Measurements from ENCODE around the gene EYA3. TPM values are rescaled to one million over a fixed set of nuclear protein-coding genes. Genes with fewer than 3 reads are reported as not detected.
A peak's percentile ranks its signal among the peaks of the same experiment; 100 is the strongest.

Gene EYA3
- total RNA-seq, 1 experiment from 2014 or later, result 17.1 TPM

DNA sequence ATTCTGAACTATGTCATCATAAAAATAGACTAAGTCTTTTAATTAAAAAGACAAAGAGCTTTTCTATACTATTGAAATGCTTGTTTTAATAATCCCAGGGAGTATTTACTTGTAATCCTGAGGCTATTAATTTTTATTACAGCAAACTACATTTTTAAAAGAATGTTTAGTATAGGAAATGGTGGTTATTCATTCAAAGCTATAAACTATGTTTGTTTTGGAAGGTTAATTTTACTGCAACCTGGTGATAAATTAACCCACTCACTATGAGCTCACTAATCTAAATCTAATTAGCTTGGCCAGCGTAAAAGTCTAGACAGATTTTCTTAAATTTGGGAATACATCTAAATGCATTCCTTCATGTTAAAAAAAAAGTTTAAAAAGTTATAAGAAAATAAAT is 13.8 kb upstream of the EYA3 start:
- H3K9me3 ChIP-seq (ENCODE audit: low read length), result no peaks in the 10 kb centered on the region
- CTCF ChIA-PET, result no interaction called here
- H3K27ac ChIP-seq (ENCODE audit: low read length), result no peak overlapping the region
- peaks cover 17% of the 10 kb centered on the region; the same call in 1 of the 2 replicates for H3K4me1 ChIP-seq (ENCODE audit: insufficient read depth, low read length)
- H3K4me3 ChIP-seq (ENCODE audit: low read length), result no peak overlapping the region
- no peak for DNase-seq
- POLR2A ChIA-PET (ENCODE audit: unreplicated experiment), result no interaction called here
- no peaks in the 10 kb centered on the region for H3K27me3 ChIP-seq (ENCODE audit: low read length)
- no peaks in the 10 kb centered on the region for H4K20me1 ChIP-seq (ENCODE audit: low read length)
- no TSS peak for BruUV-seq (replicated peaks)
- H3K36me3 ChIP-seq (ENCODE audit: low read depth, low read length), result no peaks in the 10 kb centered on the region
- no peak overlapping the region for H3K4me2 ChIP-seq (ENCODE audit: low read length)
- intact Hi-C loops (cut with micrococcal nuclease), result no loop called here
- H3F3A ChIP-seq (ENCODE audit: low read length, unreplicated experiment), result no peaks in the 10 kb centered on the region
- H3K79me2 ChIP-seq (ENCODE audit: low read length), result no peaks in the 10 kb centered on the region
- H2AFZ ChIP-seq (ENCODE audit: low read length), result no peak overlapping the region
- peak; percentile 36 for ATAC-seq
- TF ChIP-seq EZH2phosphoT487 (IDR thresholded peaks at IDR 0.05; ENCODE audit: borderline replicate concordance, low read length) (no peak), EZH2 (IDR thresholded peaks at IDR 0.05; ENCODE audit: low read length, unreplicated experiment) (no peak)
- no peak overlapping the region for H3K9ac ChIP-seq (ENCODE audit: low read length)
- H3K9me2 ChIP-seq (replicated peaks; ENCODE audit: low read length), result no peaks in the 10 kb centered on the region

DNA sequence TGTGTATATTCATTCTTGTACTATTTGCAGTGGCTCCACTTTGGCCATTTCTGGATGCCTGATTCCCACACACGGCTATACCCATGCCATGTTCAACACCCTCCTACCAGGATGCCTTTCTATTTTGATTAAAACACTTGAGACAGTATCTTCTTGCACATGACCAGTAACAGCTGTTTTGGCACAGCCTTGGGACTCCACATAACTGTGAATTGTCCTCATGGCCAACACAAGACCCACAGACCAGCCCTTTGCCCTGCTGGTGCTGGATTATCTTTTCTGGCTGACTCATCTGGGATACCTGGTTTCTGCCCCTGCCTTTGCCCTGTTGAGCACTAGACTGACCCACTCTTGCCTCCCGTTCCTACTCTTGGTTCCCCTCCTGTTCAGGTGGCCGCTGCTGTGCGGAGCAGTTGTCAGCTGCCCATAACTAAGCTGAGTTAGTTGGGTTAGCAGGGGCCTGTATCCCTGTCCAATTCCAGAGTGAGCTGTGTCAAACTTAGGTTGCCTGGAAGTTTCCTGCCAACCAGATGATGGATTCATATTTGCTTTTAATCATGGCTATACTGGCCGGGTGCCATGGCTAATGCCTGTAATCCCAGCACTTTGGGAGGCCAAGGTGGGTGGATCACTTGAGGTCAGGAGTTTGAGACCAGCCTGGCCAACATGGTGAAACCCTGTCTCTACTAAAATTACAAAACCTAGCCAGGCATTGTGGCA is 10.8 kb upstream of the EYA3 start:
- POLR2A ChIA-PET (ENCODE audit: unreplicated experiment), result no interaction called here

DNA sequence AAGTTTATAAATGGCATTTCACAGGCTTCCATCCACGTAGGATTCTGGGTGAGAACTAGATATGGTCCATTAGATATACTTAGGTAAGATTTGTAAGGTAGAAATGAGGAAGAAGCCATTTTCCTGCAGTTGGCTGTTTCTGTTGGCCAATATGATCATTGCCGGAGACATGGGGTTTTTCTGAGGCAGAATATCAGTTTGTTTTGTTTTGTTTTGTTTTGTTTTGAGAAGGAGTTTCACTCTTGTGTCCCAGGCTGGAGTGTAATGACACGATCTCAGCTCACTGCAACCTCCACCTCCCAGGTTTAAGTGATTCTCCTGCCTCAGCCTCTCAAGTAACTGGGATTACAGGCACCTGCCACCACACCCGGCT is 8.7 kb upstream of the EYA3 start:
- no peak overlapping the region for H3K4me2 ChIP-seq (ENCODE audit: low read length)
- no peaks in the 10 kb centered on the region for H3K36me3 ChIP-seq (ENCODE audit: low read depth, low read length)
- intact Hi-C loops (cut with micrococcal nuclease), result no loop called here
- no peaks in the 10 kb centered on the region for H4K20me1 ChIP-seq (ENCODE audit: low read length)
- H3K4me1 ChIP-seq (ENCODE audit: insufficient read depth, low read length), result 0 out of 2 replicates have a peak, but pooled peaks cover 5% of the 10 kb centered on the region
- H3F3A ChIP-seq (ENCODE audit: low read length, unreplicated experiment), result no peaks in the 10 kb centered on the region
- H3K4me3 ChIP-seq (ENCODE audit: low read length), result no peak overlapping the region
- DNase-seq (no peak), ATAC-seq (no peak)
- H3K9me2 ChIP-seq (replicated peaks; ENCODE audit: low read length), result no peaks in the 10 kb centered on the region
- CTCF ChIA-PET, result interaction anchor here (0.6 kb wide), 1 partner anchor 119 kb away, joined by 4 read pairs; no protein-coding TSS in a partner anchor
- TF ChIP-seq, protein P1, sequence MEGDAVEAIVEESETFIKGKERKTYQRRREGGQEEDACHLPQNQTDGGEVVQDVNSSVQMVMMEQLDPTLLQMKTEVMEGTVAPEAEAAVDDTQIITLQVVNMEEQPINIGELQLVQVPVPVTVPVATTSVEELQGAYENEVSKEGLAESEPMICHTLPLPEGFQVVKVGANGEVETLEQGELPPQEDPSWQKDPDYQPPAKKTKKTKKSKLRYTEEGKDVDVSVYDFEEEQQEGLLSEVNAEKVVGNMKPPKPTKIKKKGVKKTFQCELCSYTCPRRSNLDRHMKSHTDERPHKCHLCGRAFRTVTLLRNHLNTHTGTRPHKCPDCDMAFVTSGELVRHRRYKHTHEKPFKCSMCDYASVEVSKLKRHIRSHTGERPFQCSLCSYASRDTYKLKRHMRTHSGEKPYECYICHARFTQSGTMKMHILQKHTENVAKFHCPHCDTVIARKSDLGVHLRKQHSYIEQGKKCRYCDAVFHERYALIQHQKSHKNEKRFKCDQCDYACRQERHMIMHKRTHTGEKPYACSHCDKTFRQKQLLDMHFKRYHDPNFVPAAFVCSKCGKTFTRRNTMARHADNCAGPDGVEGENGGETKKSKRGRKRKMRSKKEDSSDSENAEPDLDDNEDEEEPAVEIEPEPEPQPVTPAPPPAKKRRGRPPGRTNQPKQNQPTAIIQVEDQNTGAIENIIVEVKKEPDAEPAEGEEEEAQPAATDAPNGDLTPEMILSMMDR (conservative IDR thresholded peaks at IDR 0.05; ENCODE audit: low read depth, low read length), result no peak
- TF ChIP-seq EZH2phosphoT487 (IDR thresholded peaks at IDR 0.05; ENCODE audit: borderline replicate concordance, low read length) (no peak), EZH2 (IDR thresholded peaks at IDR 0.05; ENCODE audit: low read length, unreplicated experiment) (no peak)
- no peaks in the 10 kb centered on the region for H3K27me3 ChIP-seq (ENCODE audit: low read length)
- no peaks in the 10 kb centered on the region for H3K79me2 ChIP-seq (ENCODE audit: low read length)
- no peak overlapping the region for H3K9ac ChIP-seq (ENCODE audit: low read length)
- BruUV-seq (replicated peaks), result no TSS peak
- H3K27ac ChIP-seq (ENCODE audit: low read length), result no peak overlapping the region
- POLR2A ChIA-PET (ENCODE audit: unreplicated experiment), result no interaction called here
- no peaks in the 10 kb centered on the region for H3K9me3 ChIP-seq (ENCODE audit: low read length)
- 0 out of 2 replicates have a peak overlapping the region, but pooled peaks have one; percentile 30 for H2AFZ ChIP-seq (ENCODE audit: low read length)

More for the DNA sequence above, 10.8 kb upstream of the EYA3 start:
- Histone ChIP-seq H3K79me2 (ENCODE audit: low read length) (no peaks in the 10 kb centered on the region), H3K27me3 (ENCODE audit: low read length) (no peaks in the 10 kb centered on the region), H3K4me2 (ENCODE audit: low read length) (no peak overlapping the region), H2AFZ (ENCODE audit: low read length) (no peak overlapping the region), H3K4me3 (ENCODE audit: low read length) (no peak overlapping the region), H4K20me1 (ENCODE audit: low read length) (no peaks in the 10 kb centered on the region), H3K9me3 (ENCODE audit: low read length) (no peaks in the 10 kb centered on the region), H3F3A (ENCODE audit: low read length, unreplicated experiment) (no peaks in the 10 kb centered on the region), H3K4me1 (ENCODE audit: insufficient read depth, low read length) (0 out of 2 replicates have a peak, but pooled peaks cover 5% of the 10 kb centered on the region), H3K9ac (ENCODE audit: low read length) (no peak overlapping the region), H3K27ac (ENCODE audit: low read length) (no peak overlapping the region), H3K9me2 (replicated peaks; ENCODE audit: low read length) (no peaks in the 10 kb centered on the region), H3K36me3 (ENCODE audit: low read depth, low read length) (no peaks in the 10 kb centered on the region)
- TF ChIP-seq EZH2 (IDR thresholded peaks at IDR 0.05; ENCODE audit: low read length, unreplicated experiment), result no peak
- TF ChIP-seq EZH2phosphoT487 (IDR thresholded peaks at IDR 0.05; ENCODE audit: borderline replicate concordance, low read length), result no peak
- TF ChIP-seq, protein P1 (conservative IDR thresholded peaks at IDR 0.05; ENCODE audit: low read depth, low read length), result no peak
- DNase-seq (peak; percentile 45), ATAC-seq (peak; percentile 13)
- CTCF ChIA-PET, result no interaction called here
- intact Hi-C loops (cut with micrococcal nuclease), result no loop called here
- no TSS peak for BruUV-seq (replicated peaks)

Data from PC-3 (cell line).